GM21381 (cell line): Measurements from ENCODE around the gene MT1G.
"Not testable (repeated sequence)": the region's sequence is repeated elsewhere in the genome, so short reads cannot be mapped to it uniquely, and the experiment has no call there.

ENCODE experiments used
- ATAC-seq: cut with Tn5 transposase; IDR thresholded peaks from one replicate; pipeline ENCODE4 v1.9.1; 2021; ENCODE audit warnings: mild to moderate bottlenecking, moderate library complexity; ENCODE audit not compliant: unreplicated experiment

MT1G gene

DNA sequence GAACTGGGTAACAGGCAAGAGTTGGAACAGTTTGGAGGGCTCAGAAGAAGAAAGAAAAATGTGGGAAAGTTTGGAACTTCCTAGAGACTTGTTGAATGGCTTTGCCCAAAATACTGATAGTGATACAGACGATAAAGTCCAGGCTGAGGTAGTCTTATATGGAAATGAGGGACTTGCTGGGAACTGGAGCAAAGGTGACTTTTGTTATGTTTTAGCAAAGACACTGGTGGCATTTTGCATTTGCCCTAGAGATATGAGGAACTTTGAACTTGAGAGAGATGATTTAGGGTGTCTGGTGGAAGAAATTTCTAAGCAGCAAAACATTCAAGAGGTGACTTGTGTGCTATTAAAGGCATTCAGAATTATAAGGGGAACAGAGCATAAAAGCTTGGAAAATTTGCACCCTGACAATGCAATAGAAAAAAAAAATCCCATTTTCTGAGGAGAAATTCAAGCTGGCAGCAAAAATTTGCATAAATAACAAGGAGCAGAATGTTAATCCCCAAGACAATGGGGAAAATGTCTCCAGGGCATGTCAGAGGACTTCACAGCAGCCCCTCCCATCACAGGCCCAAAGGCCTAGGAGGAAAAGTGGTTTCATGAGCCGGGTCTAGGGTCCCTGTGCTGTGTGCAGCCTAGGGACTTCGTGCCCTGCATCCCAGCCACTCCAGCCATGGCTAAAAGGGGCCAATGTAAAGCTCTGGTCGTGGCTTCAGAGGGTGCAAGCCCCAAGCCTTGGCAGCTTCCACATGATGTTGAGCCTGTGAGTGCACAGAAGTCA lies 46.0 kb downstream of the MT1G start:
- not testable (repeated sequence) for ATAC-seq

DNA sequence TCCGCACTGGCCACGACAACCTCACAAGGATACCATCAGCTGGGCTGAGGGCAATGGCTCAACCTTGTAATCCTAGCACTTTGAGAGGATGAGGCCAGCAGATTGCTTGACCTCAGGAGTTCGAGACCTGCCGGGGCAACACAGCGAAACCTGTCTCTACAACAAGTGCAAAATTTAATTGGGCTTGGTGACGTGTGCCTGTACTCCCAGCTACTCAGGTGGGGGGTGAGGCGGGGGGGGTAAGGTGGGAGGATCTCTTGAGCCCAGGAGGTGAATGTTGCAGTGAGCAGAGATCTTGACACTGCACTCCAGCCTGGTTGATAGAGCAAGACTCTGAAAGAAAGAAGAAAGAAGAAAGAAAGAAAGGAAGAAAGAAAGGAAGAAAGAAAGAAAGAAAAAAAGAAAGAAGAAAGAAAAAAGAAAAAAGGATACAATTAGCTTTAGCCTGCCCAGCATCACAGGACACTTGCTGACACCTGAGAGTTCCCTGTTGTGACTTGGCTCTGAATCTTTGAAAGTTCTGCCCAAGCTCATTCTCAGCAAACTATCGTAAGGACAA lies 47.4 kb downstream of the MT1G start:
- ATAC-seq: no peak

DNA sequence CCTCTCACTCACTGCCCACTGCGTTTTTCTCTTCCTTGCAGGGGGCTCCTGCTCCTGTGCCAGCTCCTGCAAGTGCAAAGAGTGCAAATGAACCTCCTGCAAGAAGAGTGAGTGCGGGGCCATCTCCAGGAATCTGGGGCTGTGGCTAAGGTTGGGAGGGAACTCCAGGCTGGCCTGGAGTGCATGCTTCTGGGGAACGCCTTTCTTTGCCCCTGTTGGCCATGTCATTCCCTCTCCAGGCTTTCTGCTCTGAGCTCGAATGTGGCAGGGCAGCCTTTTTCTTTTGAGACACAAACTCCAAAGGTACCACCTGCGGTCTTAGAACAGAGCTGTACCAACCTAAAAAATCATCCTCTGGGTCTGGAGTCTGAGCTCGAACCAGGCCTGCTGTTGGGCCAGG lies 49.7 kb downstream of the MT1G start:
- ATAC-seq: no peak

DNA sequence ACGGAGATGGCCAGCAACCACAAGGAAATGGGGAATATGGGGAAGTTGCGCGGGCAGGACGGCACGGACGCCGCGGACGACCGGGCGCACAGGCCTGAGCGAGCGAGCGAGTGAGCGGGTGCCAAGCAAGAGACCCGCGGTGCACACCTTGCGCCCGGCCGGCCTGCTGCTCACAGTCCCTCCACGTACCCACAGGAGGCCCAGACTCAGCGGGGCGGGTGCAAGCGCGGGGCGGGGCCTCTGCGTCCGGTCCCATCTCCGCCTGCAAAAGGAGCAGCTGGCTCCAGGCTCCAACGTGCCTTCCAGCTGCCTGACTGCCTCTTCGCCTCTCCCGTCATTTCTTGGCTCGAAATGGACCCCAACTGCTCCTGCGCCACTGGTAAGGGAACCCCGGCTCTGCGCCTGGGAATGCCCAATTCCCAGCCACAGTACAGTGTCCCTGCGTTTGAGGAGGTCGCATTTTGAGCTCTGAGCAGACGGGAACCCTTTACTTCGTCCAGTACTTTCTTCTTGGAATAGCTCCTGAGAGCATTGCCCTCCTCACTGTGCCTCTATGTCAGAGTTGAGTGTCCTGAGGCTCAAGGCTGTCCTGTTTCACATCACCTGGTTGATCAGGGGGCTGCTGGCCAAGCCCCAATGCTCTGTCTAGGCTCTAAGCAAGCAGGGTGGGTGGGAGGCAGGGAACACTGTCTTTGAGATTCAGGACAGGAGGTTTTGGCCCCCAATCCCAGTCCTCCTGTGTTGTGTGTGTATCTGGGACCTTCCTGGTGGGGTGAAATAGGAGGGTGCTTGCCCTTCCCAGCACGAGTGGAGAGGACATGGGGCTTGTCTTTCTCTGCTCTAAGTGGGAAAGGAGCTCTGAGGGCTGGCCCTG lies 50.4 kb downstream of the MT1G start:
- ATAC-seq: no peak
